ENCODE measurements around the gene TRIM41. TPM values are rescaled to one million over a fixed set of nuclear protein-coding genes. Genes with fewer than 3 reads are reported as not detected.

TRIM41 gene
- total and polyA plus RNA-seq, 2 of the 13 experiments (the other 11 are each of a cell fraction or from before 2014, with no cell fraction given): 10.2 to 16.7 TPM

DNA sequence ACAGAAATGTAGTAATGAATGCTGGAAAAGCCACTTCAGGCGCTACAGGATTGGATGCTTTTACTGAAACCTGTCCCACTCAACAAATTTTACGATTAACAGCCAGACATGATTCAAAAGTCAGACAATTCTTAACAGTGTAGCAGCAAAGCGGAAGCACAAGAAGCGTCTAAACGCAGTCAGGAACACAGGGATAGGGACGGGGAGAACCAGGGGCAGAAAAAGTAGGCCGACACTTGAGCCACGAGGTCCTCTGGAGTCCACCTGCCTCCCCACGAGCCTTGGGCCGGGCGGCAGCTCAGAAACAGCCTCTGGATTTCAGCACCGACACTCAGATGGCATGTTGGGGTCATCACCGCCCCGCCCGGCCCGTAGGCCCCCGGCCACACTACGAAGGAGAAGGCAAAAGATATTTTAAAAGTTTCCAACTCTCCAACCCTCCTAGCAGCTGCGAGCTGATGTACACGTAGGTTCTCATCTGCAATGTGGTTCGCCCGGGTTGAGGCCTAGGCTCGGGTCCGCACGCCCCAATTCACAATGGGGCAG, 20.0 kb downstream of the TRIM41 start (continued):
- no peak for TF ChIP-seq ZNF788 (CRISPR knock-in tag; IDR thresholded peaks at IDR 0.05; ENCODE audit: borderline replicate concordance)
- TF ChIP-seq, protein P1, sequence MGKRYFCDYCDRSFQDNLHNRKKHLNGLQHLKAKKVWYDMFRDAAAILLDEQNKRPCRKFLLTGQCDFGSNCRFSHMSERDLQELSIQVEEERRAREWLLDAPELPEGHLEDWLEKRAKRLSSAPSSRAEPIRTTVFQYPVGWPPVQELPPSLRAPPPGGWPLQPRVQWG (CRISPR knock-in tag; IDR thresholded peaks at IDR 0.05; ENCODE audit: borderline replicate concordance, low read depth): no peak
- no peak for TF ChIP-seq ZFX (CRISPR knock-in tag; IDR thresholded peaks at IDR 0.05; ENCODE audit: low read depth)
- no peak for TF ChIP-seq ZNF484 (CRISPR knock-in tag; IDR thresholded peaks at IDR 0.05; ENCODE audit: borderline replicate concordance, low read depth)
- no peak for TF ChIP-seq NCOR1 (IDR thresholded peaks at IDR 0.05; ENCODE audit: borderline replicate concordance, low read length)
- TF ChIP-seq ZNF749 (CRISPR knock-in tag; IDR thresholded peaks at IDR 0.05; ENCODE audit: borderline replicate concordance): no peak
- TF ChIP-seq, protein P2, sequence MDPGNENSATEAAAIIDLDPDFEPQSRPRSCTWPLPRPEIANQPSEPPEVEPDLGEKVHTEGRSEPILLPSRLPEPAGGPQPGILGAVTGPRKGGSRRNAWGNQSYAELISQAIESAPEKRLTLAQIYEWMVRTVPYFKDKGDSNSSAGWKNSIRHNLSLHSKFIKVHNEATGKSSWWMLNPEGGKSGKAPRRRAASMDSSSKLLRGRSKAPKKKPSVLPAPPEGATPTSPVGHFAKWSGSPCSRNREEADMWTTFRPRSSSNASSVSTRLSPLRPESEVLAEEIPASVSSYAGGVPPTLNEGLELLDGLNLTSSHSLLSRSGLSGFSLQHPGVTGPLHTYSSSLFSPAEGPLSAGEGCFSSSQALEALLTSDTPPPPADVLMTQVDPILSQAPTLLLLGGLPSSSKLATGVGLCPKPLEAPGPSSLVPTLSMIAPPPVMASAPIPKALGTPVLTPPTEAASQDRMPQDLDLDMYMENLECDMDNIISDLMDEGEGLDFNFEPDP (CRISPR knock-in tag; conservative IDR thresholded peaks at IDR 0.05): 0 out of 2 replicates have a peak, but pooled peaks have one; percentile 82
- no peak for TF ChIP-seq ZKSCAN1 (IDR thresholded peaks at IDR 0.05; ENCODE audit: low read length)
- no peak for TF ChIP-seq CBX1 (IDR thresholded peaks at IDR 0.05; ENCODE audit: low read depth)
- TF ChIP-seq, protein P3, sequence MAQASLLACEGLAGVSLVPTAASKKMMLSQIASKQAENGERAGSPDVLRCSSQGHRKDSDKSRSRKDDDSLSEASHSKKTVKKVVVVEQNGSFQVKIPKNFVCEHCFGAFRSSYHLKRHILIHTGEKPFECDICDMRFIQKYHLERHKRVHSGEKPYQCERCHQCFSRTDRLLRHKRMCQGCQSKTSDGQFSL (CRISPR knock-in tag; IDR thresholded peaks at IDR 0.05): no peak
- TF ChIP-seq ZNF713 (CRISPR knock-in tag; IDR thresholded peaks at IDR 0.05): no peak
- TF ChIP-seq ZFAT (CRISPR knock-in tag; conservative IDR thresholded peaks at IDR 0.05): 0 out of 2 replicates have a peak, but pooled peaks have one; percentile 37
- TF ChIP-seq ZSCAN12 (CRISPR knock-in tag; IDR thresholded peaks at IDR 0.05): 0 out of 2 replicates have a peak, but pooled peaks have one; percentile 8
- TF ChIP-seq, protein P4, sequence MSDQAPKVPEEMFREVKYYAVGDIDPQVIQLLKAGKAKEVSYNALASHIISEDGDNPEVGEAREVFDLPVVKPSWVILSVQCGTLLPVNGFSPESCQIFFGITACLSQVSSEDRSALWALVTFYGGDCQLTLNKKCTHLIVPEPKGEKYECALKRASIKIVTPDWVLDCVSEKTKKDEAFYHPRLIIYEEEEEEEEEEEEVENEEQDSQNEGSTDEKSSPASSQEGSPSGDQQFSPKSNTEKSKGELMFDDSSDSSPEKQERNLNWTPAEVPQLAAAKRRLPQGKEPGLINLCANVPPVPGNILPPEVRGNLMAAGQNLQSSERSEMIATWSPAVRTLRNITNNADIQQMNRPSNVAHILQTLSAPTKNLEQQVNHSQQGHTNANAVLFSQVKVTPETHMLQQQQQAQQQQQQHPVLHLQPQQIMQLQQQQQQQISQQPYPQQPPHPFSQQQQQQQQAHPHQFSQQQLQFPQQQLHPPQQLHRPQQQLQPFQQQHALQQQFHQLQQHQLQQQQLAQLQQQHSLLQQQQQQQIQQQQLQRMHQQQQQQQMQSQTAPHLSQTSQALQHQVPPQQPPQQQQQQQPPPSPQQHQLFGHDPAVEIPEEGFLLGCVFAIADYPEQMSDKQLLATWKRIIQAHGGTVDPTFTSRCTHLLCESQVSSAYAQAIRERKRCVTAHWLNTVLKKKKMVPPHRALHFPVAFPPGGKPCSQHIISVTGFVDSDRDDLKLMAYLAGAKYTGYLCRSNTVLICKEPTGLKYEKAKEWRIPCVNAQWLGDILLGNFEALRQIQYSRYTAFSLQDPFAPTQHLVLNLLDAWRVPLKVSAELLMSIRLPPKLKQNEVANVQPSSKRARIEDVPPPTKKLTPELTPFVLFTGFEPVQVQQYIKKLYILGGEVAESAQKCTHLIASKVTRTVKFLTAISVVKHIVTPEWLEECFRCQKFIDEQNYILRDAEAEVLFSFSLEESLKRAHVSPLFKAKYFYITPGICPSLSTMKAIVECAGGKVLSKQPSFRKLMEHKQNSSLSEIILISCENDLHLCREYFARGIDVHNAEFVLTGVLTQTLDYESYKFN (CRISPR knock-in tag; conservative IDR thresholded peaks at IDR 0.05): no peak
